Measurements from ENCODE around the gene FAM107A. TPM values are rescaled to one million over a fixed set of nuclear protein-coding genes. Genes with fewer than 3 reads are reported as not detected.

The FAM107A gene
- total and polyA plus RNA-seq, 2 of the 13 experiments (the other 11 are each of a cell fraction or from before 2014, with no cell fraction given), result not detected

- TF ChIP-seq GATAD2A (CRISPR knock-in tag; IDR thresholded peaks at IDR 0.05) (no peak), ZNF552 (CRISPR knock-in tag; IDR thresholded peaks at IDR 0.05; ENCODE audit: borderline replicate concordance) (no peak), SOX13 (IDR thresholded peaks at IDR 0.05) (no peak), SOX13 (CRISPR knock-in tag; conservative IDR thresholded peaks at IDR 0.05 in 1 of 2, IDR thresholded peaks at IDR 0.05 in 1 of 2) (peak in 1 of 2 experiments; percentile 83; a peak in 2 of 4 replicates), ZNF124 (CRISPR knock-in tag; IDR thresholded peaks at IDR 0.05) (no peak), STAG1 (CRISPR knock-in tag; IDR thresholded peaks at IDR 0.05) (peak; percentile 56), BHLHE40 (IDR thresholded peaks at IDR 0.05; ENCODE audit: low read length) (peak; percentile 41; the same call in 1 of the 2 replicates), ZBTB49 (CRISPR knock-in tag; IDR thresholded peaks at IDR 0.05; ENCODE audit: borderline replicate concordance) (no peak), ZNF20 (CRISPR knock-in tag; IDR thresholded peaks at IDR 0.05) (no peak), ZNF891 (CRISPR knock-in tag; IDR thresholded peaks at IDR 0.05) (no peak), ZNF776 (CRISPR knock-in tag; IDR thresholded peaks at IDR 0.05) (no peak), ZNF362 (CRISPR knock-in tag; IDR thresholded peaks at IDR 0.05; ENCODE audit: borderline replicate concordance) (peak; percentile 81; the same call in 1 of the 2 replicates), TOPORS (CRISPR knock-in tag; IDR thresholded peaks at IDR 0.05) (no peak), MBNL3 (CRISPR knock-in tag; conservative IDR thresholded peaks at IDR 0.05) (no peak), RARG (CRISPR knock-in tag; IDR thresholded peaks at IDR 0.05; ENCODE audit: low read depth) (no peak), ZBTB21 (CRISPR knock-in tag; IDR thresholded peaks at IDR 0.05) (no peak), ZMAT3 (CRISPR knock-in tag; conservative IDR thresholded peaks at IDR 0.05) (no peak), PCBP2 (optimal IDR thresholded peaks at IDR 0.05; ENCODE audit: low read depth, low read length, poor library complexity, severe bottlenecking) (no peak), ZFAT (CRISPR knock-in tag; conservative IDR thresholded peaks at IDR 0.05) (no peak), THAP8 (CRISPR knock-in tag; IDR thresholded peaks at IDR 0.05; ENCODE audit: borderline replicate concordance) (no peak), ZMYM2 (CRISPR knock-in tag; IDR thresholded peaks at IDR 0.05) (no peak), ZNF510 (CRISPR knock-in tag; IDR thresholded peaks at IDR 0.05; ENCODE audit: low read depth) (no peak), RFX5 (IDR thresholded peaks at IDR 0.05; ENCODE audit: low read depth, low read length) (no peak), ZNF83 (CRISPR knock-in tag; IDR thresholded peaks at IDR 0.05; ENCODE audit: borderline replicate concordance) (no peak), CBFB (CRISPR knock-in tag; IDR thresholded peaks at IDR 0.05) (no peak), GATA4 (IDR thresholded peaks at IDR 0.05; ENCODE audit: borderline replicate concordance, low read depth) (no peak), ZBTB7B (CRISPR knock-in tag; IDR thresholded peaks at IDR 0.05) (no peak)
Measured at GRCh38 chr3:58560771-58561311, 16.4 kb downstream of the FAM107A start (continued).

Measured in HepG2 (cell line).